ENCODE measurements around the gene PIWIL1.

PIWIL1 gene

GRCh38 chr12:130337488-130338303 is at the start of gene PIWIL1:
Gene PIWIL1, plus strand, starts transcription at chr12:130337887. Its CDS starts 4,705 bp downstream, at chr12:130342592.
- DNase-seq (ENCODE audit: low read depth in 2 of 2): no peak
- no peak within 1 kb of the TSS for H3K4me3 ChIP-seq (replicated peaks in 1 of 2; ENCODE audit: low read depth in 2 of 2, low read length in 2 of 2)
- no peak for TF ChIP-seq CTCF (IDR thresholded peaks at IDR 0.05; ENCODE audit: low read depth, low read length)

DNA sequence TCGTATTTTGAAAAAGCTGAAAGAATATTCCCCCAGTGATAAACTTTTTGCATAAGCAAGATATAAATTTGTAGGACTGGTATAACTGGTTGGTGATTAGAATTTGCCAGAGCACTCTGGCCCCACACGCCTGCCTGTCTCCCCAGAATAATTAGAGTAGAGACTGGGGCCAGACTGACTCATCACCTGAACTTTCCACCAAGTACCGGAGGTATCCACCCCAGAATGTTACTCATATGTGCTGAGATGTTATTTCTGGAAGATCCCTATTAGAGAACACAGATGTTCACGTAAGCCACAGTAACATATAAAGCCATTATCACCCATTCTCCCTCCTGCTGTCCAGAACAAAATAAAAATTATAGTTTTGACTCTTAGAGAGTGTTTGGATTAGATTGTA is 49.5 kb upstream of the PIWIL1 start:
- no peak for TF ChIP-seq CTCF (IDR thresholded peaks at IDR 0.05; ENCODE audit: low read depth, low read length)
- no peak for DNase-seq (ENCODE audit: low read depth in 2 of 2)
- H3K4me3 ChIP-seq (replicated peaks in 1 of 2; ENCODE audit: low read depth in 2 of 2, low read length in 2 of 2): no peak overlapping the region

DNA sequence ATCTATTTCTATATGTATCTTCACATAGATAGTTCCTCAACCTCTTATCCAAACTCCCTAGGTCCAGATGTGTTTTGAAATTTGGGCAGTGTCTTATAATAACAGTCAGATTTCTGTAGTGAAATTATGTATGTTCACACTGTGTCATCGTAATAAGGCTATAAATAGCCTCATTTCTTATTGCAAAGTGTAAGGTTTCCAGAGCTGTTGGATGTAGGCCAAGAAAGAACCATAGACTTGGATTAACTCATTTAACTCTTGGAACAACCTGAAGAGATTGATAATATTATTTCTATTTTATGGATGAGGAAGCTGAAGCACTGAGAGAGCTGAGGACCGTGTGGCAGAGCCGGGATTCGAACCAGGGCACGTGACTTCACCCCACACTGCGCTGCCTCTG is 49.0 kb upstream of the PIWIL1 start:
- H3K4me3 ChIP-seq (replicated peaks in 1 of 2; ENCODE audit: low read depth in 2 of 2, low read length in 2 of 2): no peak overlapping the region
- DNase-seq (ENCODE audit: low read depth in 2 of 2): no peak
- no peak for TF ChIP-seq CTCF (IDR thresholded peaks at IDR 0.05; ENCODE audit: low read depth, low read length)

GRCh38 chr12:130290114-130290513 is 47.6 kb upstream of the PIWIL1 start:
- H3K4me3 ChIP-seq (replicated peaks in 1 of 2; ENCODE audit: low read depth in 2 of 2, low read length in 2 of 2): no peak overlapping the region
- DNase-seq (ENCODE audit: low read depth in 2 of 2): no peak
- TF ChIP-seq CTCF (IDR thresholded peaks at IDR 0.05; ENCODE audit: low read depth, low read length): no peak

DNA sequence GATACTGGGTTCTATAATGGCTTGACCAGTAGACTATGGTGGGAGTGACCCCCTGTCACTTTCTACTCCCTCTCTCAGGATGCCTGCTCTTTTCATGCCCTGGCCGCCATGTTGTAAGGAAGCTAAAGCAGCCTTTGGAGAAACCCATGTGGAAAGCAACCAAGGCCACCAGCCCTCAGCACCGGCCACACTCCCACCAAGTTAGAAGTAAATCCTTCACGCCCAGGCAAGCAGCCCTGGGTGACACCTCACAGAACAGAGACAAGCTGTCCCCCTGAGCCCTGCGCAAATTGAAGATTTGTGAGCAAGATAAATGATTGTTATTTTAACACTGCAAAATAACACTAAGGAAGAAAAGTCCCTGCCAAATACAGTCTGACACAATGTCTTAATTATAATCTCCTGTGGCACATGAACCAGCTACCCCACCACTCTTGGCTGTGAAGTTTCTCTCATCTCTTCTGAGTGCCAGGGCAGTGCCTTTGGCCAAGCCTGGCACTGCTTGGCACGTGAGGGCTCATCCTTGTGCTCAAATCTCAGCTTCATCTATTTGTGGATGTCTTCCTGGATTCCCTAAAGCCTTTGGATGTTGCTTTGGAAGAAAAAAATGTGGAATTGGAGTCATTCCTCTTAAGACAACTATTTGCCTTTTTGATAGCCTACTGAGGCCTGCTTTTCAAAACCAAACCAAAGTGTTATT is 39.2 kb upstream of the PIWIL1 start:
- DNase-seq (ENCODE audit: low read depth in 2 of 2): no peak
- H3K4me3 ChIP-seq (replicated peaks in 1 of 2; ENCODE audit: low read depth in 2 of 2, low read length in 2 of 2): no peak overlapping the region
- no peak for TF ChIP-seq CTCF (IDR thresholded peaks at IDR 0.05; ENCODE audit: low read depth, low read length)

DNA sequence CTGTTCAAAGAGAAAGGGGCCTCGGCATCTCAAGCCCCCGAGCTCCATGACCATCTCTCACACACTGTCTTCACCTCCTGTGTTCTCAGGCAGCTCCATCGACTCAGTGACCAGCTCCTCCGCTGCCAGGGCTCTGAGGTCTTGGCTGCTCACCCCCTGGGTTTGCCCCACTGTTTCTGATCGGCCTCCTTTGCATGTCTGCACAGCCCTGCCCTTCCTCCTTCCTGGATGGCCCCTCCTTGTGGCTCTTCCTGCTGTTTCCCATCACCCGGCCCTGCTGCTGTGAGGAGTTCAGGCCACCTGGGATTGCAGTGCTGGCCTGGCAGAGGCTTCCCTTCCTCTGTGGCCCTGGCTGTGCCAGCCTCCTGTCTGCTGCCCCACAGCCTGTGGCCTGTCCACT is 38.1 kb upstream of the PIWIL1 start:
- H3K4me3 ChIP-seq (replicated peaks in 1 of 2; ENCODE audit: low read depth in 2 of 2, low read length in 2 of 2): no peak overlapping the region
- no peak for DNase-seq (ENCODE audit: low read depth in 2 of 2)
- no peak for TF ChIP-seq CTCF (IDR thresholded peaks at IDR 0.05; ENCODE audit: low read depth, low read length)
